ENCODE measurements around the gene PRICKLE2. TPM values are rescaled to one million over a fixed set of nuclear protein-coding genes. Genes with fewer than 3 reads are reported as not detected.

The PRICKLE2 gene
- total and polyA plus RNA-seq, 2 donors: 1.0 to 1.2 TPM

DNA sequence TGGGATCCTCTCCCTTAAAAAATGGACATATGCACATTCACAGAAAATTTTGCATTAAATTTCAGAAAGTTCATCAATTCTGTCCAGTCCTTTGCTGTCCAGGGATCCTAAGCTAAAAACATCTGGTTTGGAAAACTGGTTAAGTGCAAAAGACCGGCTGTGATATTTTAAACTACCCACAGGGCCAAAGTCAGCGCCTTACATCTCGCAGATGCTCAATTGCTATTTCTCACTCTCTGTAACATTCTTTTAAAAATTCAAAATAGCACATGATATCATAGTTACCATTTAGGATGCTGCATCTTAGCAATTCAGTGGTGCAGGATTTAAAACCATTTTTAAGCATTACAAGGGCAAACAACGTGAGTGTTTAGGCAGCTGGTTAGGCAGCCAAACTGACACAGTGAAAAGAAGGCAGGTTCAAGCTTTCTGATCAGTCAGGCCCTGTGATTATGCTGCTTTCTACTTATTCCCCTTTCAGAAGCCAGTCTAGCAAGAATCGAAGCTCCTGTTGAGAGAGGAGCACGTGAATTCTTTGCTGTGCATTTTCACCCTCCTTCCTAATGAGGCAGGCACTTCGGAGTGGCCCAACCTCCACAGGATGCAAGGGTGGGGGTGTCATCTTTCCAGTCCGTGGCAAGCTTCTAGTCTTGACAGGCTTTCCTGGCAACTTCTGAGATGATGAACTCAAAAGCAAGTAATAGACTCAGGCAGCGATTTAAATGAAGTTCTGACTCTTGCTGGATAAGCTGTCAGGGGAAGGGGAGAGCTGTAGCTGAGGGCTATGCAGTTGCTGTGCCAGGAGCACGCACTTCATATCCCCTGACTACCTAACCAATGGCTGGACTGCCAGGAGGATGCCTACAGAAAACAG is 8.8 kb downstream of the PRICKLE2 start:
- Histone ChIP-seq H3K4me1 (ENCODE audit: control insufficient read depth in 2 of 2, insufficient read depth in 2 of 2, low read length in 2 of 2) (peaks cover 0 to 2% of the 10 kb centered on the region in 2 donors), H3K36me3 (ENCODE audit: control insufficient read depth in 2 of 2, insufficient read depth in 2 of 2, low read length in 1 of 2) (no peaks in the 10 kb centered on the region), H3K9me3 (ENCODE audit: control insufficient read depth in 2 of 2, insufficient read depth in 1 of 2, low read length in 1 of 2) (no peaks in the 10 kb centered on the region), H3K27me3 (ENCODE audit: control insufficient read depth in 2 of 2, insufficient read depth in 1 of 2, low read length in 1 of 2) (no peaks in the 10 kb centered on the region), H3K4me3 (ENCODE audit: low read length in 2 of 2) (no peak overlapping the region), H3K27ac (ENCODE audit: low read depth in 1 of 2, low read length in 1 of 2) (peak overlapping the region in 1 of 2 donors; percentile 52)
- WGBS: 87% methylated on average over 10 of the region's 10 CpGs
- DNase-seq (ENCODE audit: low read depth in 6 of 9, low spot score in 9 of 9): peak in 1 of 9 donors; percentile 6

DNA sequence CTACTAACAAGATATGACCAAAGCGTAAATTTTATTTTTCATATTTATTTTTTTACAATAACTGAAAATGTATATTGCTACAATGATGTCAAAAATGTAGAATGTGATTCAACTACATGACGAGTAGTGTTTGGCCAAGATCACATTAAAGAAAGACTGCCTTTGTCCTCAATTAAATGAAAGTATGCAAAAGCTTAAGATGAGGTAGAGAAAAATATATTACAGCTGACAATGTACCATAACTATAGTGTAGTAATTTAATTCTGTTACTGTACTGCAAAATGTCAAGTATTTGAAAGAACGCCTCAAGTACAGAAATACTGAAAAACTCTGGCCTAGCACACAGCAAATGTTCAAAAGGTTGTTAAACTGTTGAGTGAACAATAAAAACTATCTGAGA is 9.7 kb downstream of the PRICKLE2 start:
- DNase-seq (ENCODE audit: low read depth in 6 of 9, low spot score in 9 of 9): no peak
- 96% methylated on average over 3 of the region's 3 CpGs for WGBS
- Histone ChIP-seq H3K27ac (ENCODE audit: low read depth in 1 of 2, low read length in 1 of 2) (no peak overlapping the region), H3K4me1 (ENCODE audit: control insufficient read depth in 2 of 2, insufficient read depth in 2 of 2, low read length in 2 of 2) (peaks cover 0 to 2% of the 10 kb centered on the region in 2 donors), H3K36me3 (ENCODE audit: control insufficient read depth in 2 of 2, insufficient read depth in 2 of 2, low read length in 1 of 2) (no peaks in the 10 kb centered on the region), H3K27me3 (ENCODE audit: control insufficient read depth in 2 of 2, insufficient read depth in 1 of 2, low read length in 1 of 2) (no peaks in the 10 kb centered on the region), H3K9me3 (ENCODE audit: control insufficient read depth in 2 of 2, insufficient read depth in 1 of 2, low read length in 1 of 2) (no peaks in the 10 kb centered on the region), H3K4me3 (ENCODE audit: low read length in 2 of 2) (no peak overlapping the region)

DNA sequence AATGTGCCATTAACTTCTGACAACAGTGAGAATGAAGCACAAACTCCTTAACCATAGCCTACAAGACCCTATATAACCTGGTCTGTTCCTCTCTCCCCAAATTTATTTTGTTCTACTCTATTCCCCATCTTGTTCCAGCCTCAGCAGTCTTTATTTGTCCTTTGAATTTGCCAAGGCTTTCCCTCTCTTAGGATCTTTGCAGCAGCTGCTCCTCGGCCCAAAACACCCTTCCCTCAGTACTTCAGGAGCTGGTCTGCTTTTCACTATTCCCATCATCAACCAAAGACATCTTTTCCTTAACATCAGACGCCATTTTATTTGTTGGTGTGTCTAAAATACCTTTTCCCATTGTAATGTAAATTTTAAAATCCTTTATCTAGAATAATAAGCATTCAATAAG is 10.2 kb downstream of the PRICKLE2 start:
- H3K27me3 ChIP-seq (ENCODE audit: control insufficient read depth in 2 of 2, insufficient read depth in 1 of 2, low read length in 1 of 2): no peaks in the 10 kb centered on the region
- DNase-seq (ENCODE audit: low read depth in 6 of 9, low spot score in 9 of 9): no peak
- no peaks in the 10 kb centered on the region for H3K9me3 ChIP-seq (ENCODE audit: control insufficient read depth in 2 of 2, insufficient read depth in 1 of 2, low read length in 1 of 2)
- 84% methylated on average over 2 of the region's 2 CpGs for WGBS
- no peak overlapping the region for H3K4me3 ChIP-seq (ENCODE audit: low read length in 2 of 2)
- H3K4me1 ChIP-seq (ENCODE audit: control insufficient read depth in 2 of 2, insufficient read depth in 2 of 2, low read length in 2 of 2): peaks cover 0 to 2% of the 10 kb centered on the region in 2 donors
- peak overlapping the region in 1 of 2 donors; percentile 13 for H3K27ac ChIP-seq (ENCODE audit: low read depth in 1 of 2, low read length in 1 of 2)
- H3K36me3 ChIP-seq (ENCODE audit: control insufficient read depth in 2 of 2, insufficient read depth in 2 of 2, low read length in 1 of 2): no peaks in the 10 kb centered on the region

DNA sequence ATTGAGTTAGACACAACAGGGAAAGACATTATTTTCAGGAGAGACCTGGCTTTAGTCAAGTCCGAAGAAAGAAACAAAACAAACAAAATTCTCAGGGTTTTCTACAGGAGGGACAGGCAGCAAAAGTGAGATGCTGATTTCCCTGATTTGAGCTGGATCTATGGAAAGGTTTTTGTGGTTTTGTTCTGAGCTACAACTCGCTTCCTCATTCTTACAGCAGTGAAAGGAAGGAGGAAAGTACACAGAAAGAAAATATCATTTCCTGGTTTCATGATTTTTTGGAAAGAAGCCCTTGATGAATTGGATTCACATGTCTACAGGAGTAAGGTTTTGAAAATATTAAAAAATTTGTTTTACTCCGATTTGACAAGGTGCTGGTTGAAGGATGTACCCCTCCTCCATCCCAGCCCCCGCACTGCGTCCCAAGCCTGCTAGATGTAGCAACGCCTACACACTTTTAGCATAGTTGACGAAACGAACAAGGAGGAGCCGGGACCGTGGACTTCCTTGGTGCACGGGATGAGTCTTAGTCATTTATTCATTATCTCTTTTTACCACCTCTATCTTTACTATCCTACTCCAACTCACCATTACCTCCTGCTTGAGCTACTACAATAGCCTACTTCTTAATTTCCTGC is 10.8 kb downstream of the PRICKLE2 start:
- Histone ChIP-seq H3K36me3 (ENCODE audit: control insufficient read depth in 2 of 2, insufficient read depth in 2 of 2, low read length in 1 of 2) (no peaks in the 10 kb centered on the region), H3K9me3 (ENCODE audit: control insufficient read depth in 2 of 2, insufficient read depth in 1 of 2, low read length in 1 of 2) (no peaks in the 10 kb centered on the region), H3K27me3 (ENCODE audit: control insufficient read depth in 2 of 2, insufficient read depth in 1 of 2, low read length in 1 of 2) (no peaks in the 10 kb centered on the region), H3K4me1 (ENCODE audit: control insufficient read depth in 2 of 2, insufficient read depth in 2 of 2, low read length in 2 of 2) (peaks cover 0 to 2% of the 10 kb centered on the region in 2 donors), H3K4me3 (ENCODE audit: low read length in 2 of 2) (no peak overlapping the region), H3K27ac (ENCODE audit: low read depth in 1 of 2, low read length in 1 of 2) (peak overlapping the region in 1 of 2 donors; percentile 57)
- 71% methylated on average over 11 of the region's 11 CpGs for WGBS
- DNase-seq (ENCODE audit: low read depth in 6 of 9, low spot score in 9 of 9): no peak

DNA sequence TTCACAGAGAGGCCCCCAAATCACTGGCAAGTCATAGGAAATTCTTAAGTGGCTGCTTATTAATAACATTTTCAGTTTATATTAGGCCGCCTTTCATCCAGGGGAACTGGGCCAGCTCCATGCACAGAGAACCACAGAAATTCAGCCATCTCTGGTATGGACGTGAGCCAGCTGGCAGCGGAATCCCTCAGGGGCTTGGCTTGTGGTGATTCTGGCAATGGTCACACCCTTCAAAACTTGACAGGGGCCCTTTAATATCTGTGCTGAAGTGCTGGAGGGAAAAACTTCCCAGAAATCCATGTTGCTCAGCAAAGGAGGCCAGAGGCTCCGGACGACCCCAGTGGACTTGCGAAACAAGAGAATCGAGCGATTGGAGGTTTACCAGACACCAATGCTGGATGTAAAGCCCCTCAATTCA is 11.3 kb downstream of the PRICKLE2 start:
- Histone ChIP-seq H3K27ac (ENCODE audit: low read depth in 1 of 2, low read length in 1 of 2) (peak overlapping the region in 1 of 2 donors; percentile 57), H3K9me3 (ENCODE audit: control insufficient read depth in 2 of 2, insufficient read depth in 1 of 2, low read length in 1 of 2) (no peaks in the 10 kb centered on the region), H3K27me3 (ENCODE audit: control insufficient read depth in 2 of 2, insufficient read depth in 1 of 2, low read length in 1 of 2) (no peaks in the 10 kb centered on the region), H3K4me3 (ENCODE audit: low read length in 2 of 2) (no peak overlapping the region), H3K4me1 (ENCODE audit: control insufficient read depth in 2 of 2, insufficient read depth in 2 of 2, low read length in 2 of 2) (peaks cover 0 to 2% of the 10 kb centered on the region in 2 donors), H3K36me3 (ENCODE audit: control insufficient read depth in 2 of 2, insufficient read depth in 2 of 2, low read length in 1 of 2) (no peaks in the 10 kb centered on the region)
- 54% methylated on average over 8 of the region's 8 CpGs for WGBS
- DNase-seq (ENCODE audit: low read depth in 6 of 9, low spot score in 9 of 9): peak in 1 of 9 donors; percentile 4

DNA sequence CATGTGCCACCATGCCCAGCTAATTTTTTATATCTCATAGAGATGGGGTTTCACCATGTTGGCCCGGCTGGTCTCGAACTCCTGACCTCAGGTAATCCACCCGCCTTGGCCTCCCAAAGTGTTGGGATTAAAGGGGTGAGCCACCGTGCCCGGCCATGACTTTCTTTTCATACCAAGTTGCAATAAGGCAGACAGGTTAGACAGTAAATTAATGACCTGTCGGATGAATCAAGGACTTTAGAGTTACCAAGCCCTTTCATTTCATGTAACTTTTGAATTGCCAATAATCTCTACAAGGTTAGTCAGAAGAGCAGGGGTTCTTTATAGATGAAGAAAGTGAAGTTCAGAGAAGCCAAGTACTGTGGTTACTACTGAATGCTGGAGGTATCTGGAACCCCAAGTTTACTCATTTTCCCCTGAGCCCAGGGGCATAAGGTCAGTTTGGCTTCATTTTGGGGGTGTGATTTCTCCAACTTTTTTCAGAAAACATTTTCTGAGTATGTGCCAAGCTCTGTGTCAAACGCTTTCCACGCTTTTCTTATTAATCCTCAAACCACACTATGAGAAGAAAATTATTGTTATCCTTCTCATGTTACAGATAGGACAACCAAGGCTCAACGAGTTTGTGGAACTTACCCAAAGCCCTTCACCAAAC is 11.9 kb downstream of the PRICKLE2 start:
- peak overlapping the region in 1 of 2 donors; percentile 37 for H3K27ac ChIP-seq (ENCODE audit: low read depth in 1 of 2, low read length in 1 of 2)
- DNase-seq (ENCODE audit: low read depth in 6 of 9, low spot score in 9 of 9): no peak
- H3K4me3 ChIP-seq (ENCODE audit: low read length in 2 of 2): no peak overlapping the region
- 91% methylated on average over 9 of the region's 9 CpGs for WGBS
- no peaks in the 10 kb centered on the region for H3K36me3 ChIP-seq (ENCODE audit: control insufficient read depth in 2 of 2, insufficient read depth in 2 of 2, low read length in 1 of 2)
- no peaks in the 10 kb centered on the region for H3K9me3 ChIP-seq (ENCODE audit: control insufficient read depth in 2 of 2, insufficient read depth in 1 of 2, low read length in 1 of 2)
- H3K4me1 ChIP-seq (ENCODE audit: control insufficient read depth in 2 of 2, insufficient read depth in 2 of 2, low read length in 2 of 2): peaks cover 0 to 2% of the 10 kb centered on the region in 2 donors
- H3K27me3 ChIP-seq (ENCODE audit: control insufficient read depth in 2 of 2, insufficient read depth in 1 of 2, low read length in 1 of 2): no peaks in the 10 kb centered on the region

DNA sequence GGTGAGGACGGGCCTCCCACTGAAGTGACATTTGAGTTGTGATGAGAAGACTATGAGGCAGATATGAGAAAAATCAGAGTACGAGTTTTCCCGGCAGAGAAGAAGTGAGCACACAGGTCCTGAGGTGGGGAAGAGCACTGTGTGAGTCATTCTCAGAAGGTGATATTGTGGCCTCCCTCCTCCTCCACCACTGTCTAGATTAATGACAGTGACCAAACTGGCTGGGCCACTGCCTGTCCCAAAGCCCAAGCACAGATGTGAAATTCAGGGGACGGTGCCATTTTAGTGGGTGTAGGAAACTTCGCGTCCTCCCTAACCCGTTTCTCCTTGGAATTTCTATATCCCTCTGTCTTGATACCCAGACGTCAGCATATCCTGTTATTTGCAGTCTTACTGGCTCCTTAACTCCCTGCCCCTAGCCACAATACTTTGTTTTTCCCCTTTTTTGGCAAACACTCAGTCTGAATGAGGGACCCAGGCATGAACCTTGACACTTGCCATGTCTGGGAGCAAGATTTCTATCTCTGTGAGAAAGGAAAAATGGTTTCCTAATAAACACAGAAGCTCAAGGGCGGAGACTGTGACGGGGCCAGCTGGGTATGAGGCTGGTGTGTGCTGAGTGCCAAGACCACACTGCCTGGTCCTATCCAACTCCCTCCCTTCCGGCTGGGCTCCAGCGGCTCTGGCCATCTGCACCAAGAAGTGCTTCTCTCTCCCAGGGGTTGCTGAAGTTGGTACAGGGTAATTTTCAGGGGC is 15.2 kb downstream of the PRICKLE2 start:
- no peak overlapping the region for H3K4me3 ChIP-seq (ENCODE audit: low read length in 2 of 2)
- 60% methylated on average over 12 of the region's 12 CpGs for WGBS
- H3K9me3 ChIP-seq (ENCODE audit: control insufficient read depth in 2 of 2, insufficient read depth in 1 of 2, low read length in 1 of 2): no peaks in the 10 kb centered on the region
- no peak for DNase-seq (ENCODE audit: low read depth in 6 of 9, low spot score in 9 of 9)
- no peak overlapping the region for H3K27ac ChIP-seq (ENCODE audit: low read depth in 1 of 2, low read length in 1 of 2)
- H3K27me3 ChIP-seq (ENCODE audit: control insufficient read depth in 2 of 2, insufficient read depth in 1 of 2, low read length in 1 of 2): no peaks in the 10 kb centered on the region
- no peaks in the 10 kb centered on the region for H3K36me3 ChIP-seq (ENCODE audit: control insufficient read depth in 2 of 2, insufficient read depth in 2 of 2, low read length in 1 of 2)
- H3K4me1 ChIP-seq (ENCODE audit: control insufficient read depth in 2 of 2, insufficient read depth in 2 of 2, low read length in 2 of 2): no peaks in the 10 kb centered on the region

DNA sequence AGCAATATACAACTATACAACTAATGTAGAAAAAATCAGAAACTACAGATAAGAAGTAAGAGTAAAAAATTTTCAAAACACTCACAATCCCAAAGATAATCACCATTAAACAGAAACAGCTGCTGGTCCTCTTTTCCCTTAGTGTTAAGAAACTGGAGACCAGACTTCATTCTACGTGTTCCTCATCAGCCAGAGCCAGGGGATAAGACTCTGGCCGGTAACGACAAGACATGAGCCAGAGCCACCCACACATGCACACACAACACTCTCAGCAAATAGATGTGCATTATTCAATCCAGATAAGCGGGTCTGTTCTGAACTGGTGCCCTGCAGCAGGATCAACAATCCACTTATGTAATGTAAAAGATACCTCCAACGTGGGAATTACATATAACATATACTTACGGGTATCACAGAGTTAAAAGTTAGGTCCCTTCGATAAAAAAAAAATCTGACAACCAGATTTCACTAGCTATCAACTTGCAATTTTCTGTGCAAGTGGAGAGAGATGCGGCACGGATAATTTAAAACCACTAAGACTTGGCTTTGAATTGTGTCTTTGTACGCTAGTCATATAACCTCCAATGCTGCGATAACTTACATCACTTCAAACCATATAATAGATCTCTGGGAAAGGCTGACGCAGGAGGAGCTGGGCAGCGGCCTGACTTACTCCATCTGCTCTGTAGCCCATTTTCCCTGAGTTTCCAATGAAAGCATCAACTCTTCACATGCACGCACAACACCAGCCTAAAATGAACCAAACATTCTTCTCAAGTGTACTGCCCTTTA is 17.8 kb downstream of the PRICKLE2 start:
- Histone ChIP-seq H3K27me3 (ENCODE audit: control insufficient read depth in 2 of 2, insufficient read depth in 1 of 2, low read length in 1 of 2) (no peaks in the 10 kb centered on the region), H3K4me3 (ENCODE audit: low read length in 2 of 2) (no peak overlapping the region), H3K4me1 (ENCODE audit: control insufficient read depth in 2 of 2, insufficient read depth in 2 of 2, low read length in 2 of 2) (no peaks in the 10 kb centered on the region), H3K27ac (ENCODE audit: low read depth in 1 of 2, low read length in 1 of 2) (no peak overlapping the region), H3K36me3 (ENCODE audit: control insufficient read depth in 2 of 2, insufficient read depth in 2 of 2, low read length in 1 of 2) (no peaks in the 10 kb centered on the region), H3K9me3 (ENCODE audit: control insufficient read depth in 2 of 2, insufficient read depth in 1 of 2, low read length in 1 of 2) (no peaks in the 10 kb centered on the region)
- DNase-seq (ENCODE audit: low read depth in 6 of 9, low spot score in 9 of 9): no peak
- WGBS: 94% methylated on average over 14 of the region's 14 CpGs
